Mucosa of descending colon (tissue), 3 donors: ENCODE measurements around the gene OR5H14. TPM values are rescaled to one million over a fixed set of nuclear protein-coding genes. Genes with fewer than 3 reads are reported as not detected.
"Not testable (repeated sequence)": the region's sequence is repeated elsewhere in the genome, so short reads cannot be mapped to it uniquely, and the experiment has no call there.

Experiments
- ATAC-seq: fragments of 200-7000 bp; cut with Tn5 transposase; one replicate; pipeline ENCODE4 v1.9.1; 2020; ENCODE audit warnings: mild to moderate bottlenecking, moderate library complexity
- DNase-seq, 3 donors: peaks; one replicate each; pipeline ENCODE4 v3.0.0-alpha.2; 2020
- H3K36me3 ChIP-seq: fragments of 200-600 bp; one replicate; pipeline ENCODE4 v1.8.0; 2021; ENCODE audit warnings: low read depth, mild to moderate bottlenecking
- H3K4me1 ChIP-seq: fragments of 200-600 bp; one replicate; pipeline ENCODE4 v1.8.0; 2021; ENCODE audit warnings: low read depth, mild to moderate bottlenecking
- H3K4me3 ChIP-seq: fragments of 200-600 bp; one replicate; pipeline ENCODE4 v1.8.0; 2021; ENCODE audit warnings: mild to moderate bottlenecking
- H3K9me3 ChIP-seq: fragments of 200-600 bp; one replicate; pipeline ENCODE4 v1.8.0; 2021; ENCODE audit warnings: mild to moderate bottlenecking
- CTCF ChIP-seq: fragments of 200-600 bp; IDR thresholded peaks from one replicate; pipeline ENCODE4 v1.8.0; 2022; ENCODE audit warnings: antibody characterized with exemption, mild to moderate bottlenecking
- intact Hi-C, 2 donors: fragments of 100-400 bp; cut with DNase I in 1 of 2; cut with micrococcal nuclease in 1 of 2; formaldehyde crosslinking; loops; one replicate each; pipeline versions ENCODE4 v1.11.0 to v1.11.1; 2022; cut with DNase I, micrococcal nuclease
- total RNA-seq, 3 donors: library from RNA; stranded (reverse); fragmentation: NEBNext Ultra II Directional in 2 of 3; extraction: Animal tissue kit (Norgen Biotek cat#: 25700) in 2 of 3; gene quantifications; one replicate each; pipeline versions ENCODE4 v1.2.1 to v1.2.4, GENCODE V29; 2021 to 2023
- donor health status: DM: no; HTN: no; CAD: no; lungs with moderate emphysema.
- donor health status: DM: no; HTN: no; CAD: no.
- donor health status: DM: no; HTN: yes; CAD: no.

Gene OR5H14
- total RNA-seq, 3 donors from 2014 or later: not detected

GRCh38 chr3:98114264-98114663 is 33.0 kb upstream of the OR5H14 start:
- intact Hi-C loops: no loop called here
- no peak for TF ChIP-seq CTCF
- no peaks in the 10 kb centered on the region for H3K36me3 ChIP-seq
- H3K4me1 ChIP-seq: no peaks in the 10 kb centered on the region
- peaks cover 28% of the 10 kb centered on the region for H3K9me3 ChIP-seq
- no peak for DNase-seq
- no peak overlapping the region for H3K4me3 ChIP-seq
- ATAC-seq: no peak

- TF ChIP-seq CTCF: no peak
- no peak for DNase-seq
- intact Hi-C loops: no loop called here
These were observed 31.6 kb upstream of the OR5H14 start for GRCh38 chr3:98115717-98116116.

GRCh38 chr3:98130421-98130820 is 16.9 kb upstream of the OR5H14 start, which contains the start of gene OR5H1:
OR5H1 (plus strand) TSS chr3:98130721; CDS start chr3:98132698, 1,977 bp downstream.
- intact Hi-C loops: no loop called here

More at GRCh38 chr3:98115717-98116116, 31.6 kb upstream of the OR5H14 start:
- Histone ChIP-seq H3K9me3 (peaks cover 20% of the 10 kb centered on the region), H3K4me3 (no peak overlapping the region), H3K4me1 (no peaks in the 10 kb centered on the region), H3K36me3 (no peaks in the 10 kb centered on the region)
- ATAC-seq: no peak

GRCh38 chr3:98136631-98137030 is 10.6 kb upstream of the OR5H14 start:
- Histone ChIP-seq H3K9me3 (no peaks in the 10 kb centered on the region), H3K36me3 (no peaks in the 10 kb centered on the region), H3K4me3 (no peak overlapping the region), H3K4me1 (no peaks in the 10 kb centered on the region)
- ATAC-seq (no peak), DNase-seq (no peak)
- no peak for TF ChIP-seq CTCF
- intact Hi-C loops: no loop called here

More at GRCh38 chr3:98130421-98130820, 16.9 kb upstream of the OR5H14 start, which contains the start of gene OR5H1:
- Histone ChIP-seq H3K4me3 (no peak within 1 kb of the TSS), H3K9me3 (no peaks in the 10 kb centered on the region), H3K4me1 (no peaks in the 10 kb centered on the region), H3K36me3 (no peaks in the 10 kb centered on the region)
- no peak for DNase-seq
- ATAC-seq: no peak
- TF ChIP-seq CTCF: no peak

GRCh38 chr3:98137826-98138557 is 9.3 kb upstream of the OR5H14 start:
- intact Hi-C loops, H3K9me3 ChIP-seq, ATAC-seq, H3K4me1 ChIP-seq, H3K36me3 ChIP-seq, H3K4me3 ChIP-seq, DNase-seq: not testable (repeated sequence)

DNA sequence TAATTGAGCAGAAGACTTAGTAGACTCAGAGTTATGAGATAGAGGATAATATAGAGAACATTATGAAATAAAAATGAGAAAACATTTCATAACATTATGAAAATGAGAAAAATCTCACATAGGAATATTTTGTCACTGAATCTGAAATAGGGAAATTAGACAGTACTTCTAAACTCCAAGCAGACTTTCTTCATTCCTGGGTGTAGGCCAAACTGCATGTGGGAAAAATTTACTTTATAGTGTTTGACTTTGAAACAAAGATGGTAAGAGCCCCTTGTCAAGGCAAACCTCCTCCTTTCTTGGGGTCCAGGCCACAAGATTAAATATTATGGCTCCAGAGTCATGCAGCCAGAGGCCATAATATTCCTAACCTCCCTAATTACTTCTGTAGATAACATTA is 6.7 kb upstream of the OR5H14 start:
- H3K36me3 ChIP-seq: no peaks in the 10 kb centered on the region
- TF ChIP-seq CTCF: no peak
- H3K4me3 ChIP-seq: no peak overlapping the region
- no peak for ATAC-seq
- DNase-seq: no peak
- no peaks in the 10 kb centered on the region for H3K9me3 ChIP-seq
- H3K4me1 ChIP-seq: no peaks in the 10 kb centered on the region
- intact Hi-C loops: no loop called here
